ENCODE measurements around the gene MS4A5.

Gene MS4A5, protein sequence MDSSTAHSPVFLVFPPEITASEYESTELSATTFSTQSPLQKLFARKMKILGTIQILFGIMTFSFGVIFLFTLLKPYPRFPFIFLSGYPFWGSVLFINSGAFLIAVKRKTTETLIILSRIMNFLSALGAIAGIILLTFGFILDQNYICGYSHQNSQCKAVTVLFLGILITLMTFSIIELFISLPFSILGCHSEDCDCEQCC

GRCh38 chr11:60429272-60429671 is at the start of gene MS4A5:
Gene MS4A5, plus strand, starts transcription at chr11:60429572. Its CDS starts 103 bp downstream, at chr11:60429675.
- TF ChIP-seq, protein P1, sequence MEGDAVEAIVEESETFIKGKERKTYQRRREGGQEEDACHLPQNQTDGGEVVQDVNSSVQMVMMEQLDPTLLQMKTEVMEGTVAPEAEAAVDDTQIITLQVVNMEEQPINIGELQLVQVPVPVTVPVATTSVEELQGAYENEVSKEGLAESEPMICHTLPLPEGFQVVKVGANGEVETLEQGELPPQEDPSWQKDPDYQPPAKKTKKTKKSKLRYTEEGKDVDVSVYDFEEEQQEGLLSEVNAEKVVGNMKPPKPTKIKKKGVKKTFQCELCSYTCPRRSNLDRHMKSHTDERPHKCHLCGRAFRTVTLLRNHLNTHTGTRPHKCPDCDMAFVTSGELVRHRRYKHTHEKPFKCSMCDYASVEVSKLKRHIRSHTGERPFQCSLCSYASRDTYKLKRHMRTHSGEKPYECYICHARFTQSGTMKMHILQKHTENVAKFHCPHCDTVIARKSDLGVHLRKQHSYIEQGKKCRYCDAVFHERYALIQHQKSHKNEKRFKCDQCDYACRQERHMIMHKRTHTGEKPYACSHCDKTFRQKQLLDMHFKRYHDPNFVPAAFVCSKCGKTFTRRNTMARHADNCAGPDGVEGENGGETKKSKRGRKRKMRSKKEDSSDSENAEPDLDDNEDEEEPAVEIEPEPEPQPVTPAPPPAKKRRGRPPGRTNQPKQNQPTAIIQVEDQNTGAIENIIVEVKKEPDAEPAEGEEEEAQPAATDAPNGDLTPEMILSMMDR (IDR thresholded peaks at IDR 0.05; ENCODE audit: low read depth, low read length), result no peak
- H3K27me3 ChIP-seq (ENCODE audit: insufficient read depth, low read depth, severe bottlenecking), result peaks cover 11% of the 10 kb centered on the region
- H3K9me3 ChIP-seq (ENCODE audit: severe bottlenecking), result no peaks in the 10 kb centered on the region
- H3K4me3 ChIP-seq (ENCODE audit: low read depth, low read length), result no peak within 1 kb of the TSS
- no peak for DNase-seq
- no peaks in the 10 kb centered on the region for H3K36me3 ChIP-seq
- H3K27ac ChIP-seq, result no peak within 1 kb of the TSS

DNA sequence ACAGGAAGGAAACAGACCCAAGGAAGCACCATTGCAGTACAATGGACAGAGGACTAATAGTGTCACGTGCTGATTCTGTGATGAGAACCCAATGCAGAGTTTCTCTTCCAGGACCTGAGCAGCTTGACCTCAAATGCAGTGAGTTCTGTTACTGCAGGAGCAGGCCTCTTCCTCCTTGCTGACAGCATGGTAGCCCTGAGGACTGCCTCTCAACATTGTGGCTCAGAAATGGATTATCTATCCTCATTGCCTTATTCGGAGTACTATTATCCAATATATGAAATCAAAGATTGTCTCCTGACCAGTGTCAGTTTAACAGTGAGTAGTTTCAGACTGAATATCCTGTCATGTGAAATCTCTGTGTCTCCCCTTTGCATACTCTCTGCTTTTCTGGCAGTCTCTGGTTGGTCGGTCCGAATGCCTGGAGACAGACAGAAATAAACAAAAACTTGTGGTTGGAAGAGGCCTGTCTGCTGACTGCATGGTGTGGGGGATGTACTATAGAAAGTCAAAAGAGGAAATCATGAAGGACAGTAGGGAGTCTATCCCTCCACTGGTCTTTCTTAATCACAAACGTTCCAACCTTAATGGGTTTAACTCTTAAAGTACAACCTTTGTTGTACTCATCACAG is 40.0 kb upstream of the MS4A5 start:
- no peak for DNase-seq
- Histone ChIP-seq H3K4me3 (ENCODE audit: low read depth, low read length) (no peak overlapping the region), H3K36me3 (no peaks in the 10 kb centered on the region), H3K27ac (no peak overlapping the region), H3K27me3 (ENCODE audit: insufficient read depth, low read depth, severe bottlenecking) (peaks cover 9% of the 10 kb centered on the region), H3K9me3 (ENCODE audit: severe bottlenecking) (no peaks in the 10 kb centered on the region)
- TF ChIP-seq, protein P1 (IDR thresholded peaks at IDR 0.05; ENCODE audit: low read depth, low read length), result no peak

GRCh38 chr11:60390419-60390818 is 39.0 kb upstream of the MS4A5 start:
- DNase-seq, result no peak
- no peak overlapping the region for H3K27ac ChIP-seq
- H3K27me3 ChIP-seq (ENCODE audit: insufficient read depth, low read depth, severe bottlenecking), result peaks cover 9% of the 10 kb centered on the region
- no peaks in the 10 kb centered on the region for H3K9me3 ChIP-seq (ENCODE audit: severe bottlenecking)
- H3K4me3 ChIP-seq (ENCODE audit: low read depth, low read length), result no peak overlapping the region
- TF ChIP-seq, protein P1 (IDR thresholded peaks at IDR 0.05; ENCODE audit: low read depth, low read length), result no peak
- H3K36me3 ChIP-seq, result no peaks in the 10 kb centered on the region

- no peaks in the 10 kb centered on the region for H3K9me3 ChIP-seq (ENCODE audit: severe bottlenecking)
- no peak overlapping the region for H3K4me3 ChIP-seq (ENCODE audit: low read depth, low read length)
- H3K27me3 ChIP-seq (ENCODE audit: insufficient read depth, low read depth, severe bottlenecking), result peaks cover 2% of the 10 kb centered on the region
- no peak overlapping the region for H3K27ac ChIP-seq
- TF ChIP-seq, protein P1 (IDR thresholded peaks at IDR 0.05; ENCODE audit: low read depth, low read length), result no peak
- H3K36me3 ChIP-seq, result no peaks in the 10 kb centered on the region
- DNase-seq, result no peak
Observed at GRCh38 chr11:60392361-60392760, 37.0 kb upstream of the MS4A5 start.

- no peak overlapping the region for H3K4me3 ChIP-seq (ENCODE audit: low read depth, low read length)
- no peak for DNase-seq
- peaks cover 2% of the 10 kb centered on the region for H3K27me3 ChIP-seq (ENCODE audit: insufficient read depth, low read depth, severe bottlenecking)
- H3K27ac ChIP-seq, result no peak overlapping the region
- no peaks in the 10 kb centered on the region for H3K36me3 ChIP-seq
- TF ChIP-seq, protein P1 (IDR thresholded peaks at IDR 0.05; ENCODE audit: low read depth, low read length), result no peak
- no peaks in the 10 kb centered on the region for H3K9me3 ChIP-seq (ENCODE audit: severe bottlenecking)
Observed at GRCh38 chr11:60393016-60393415, 36.4 kb upstream of the MS4A5 start.

Measured in WERI-Rb-1 (cell line).